ENCODE results near the gene E2F6.
A peak's percentile ranks its signal among the peaks of the same experiment; 100 is the strongest.

- no peak for TF ChIP-seq FOXJ3 (CRISPR knock-in tag; IDR thresholded peaks at IDR 0.05)
- TF ChIP-seq POLR2AphosphoS5 (IDR thresholded peaks at IDR 0.05; ENCODE audit: low read depth, low read length), result no peak
- TF ChIP-seq USF2 (IDR thresholded peaks at IDR 0.05; ENCODE audit: borderline replicate concordance, low read depth, low read length), result no peak
- no peak for TF ChIP-seq CTCF (IDR thresholded peaks at IDR 0.05)
- no peak for TF ChIP-seq EZH2phosphoT487 (IDR thresholded peaks at IDR 0.05; ENCODE audit: borderline replicate concordance, low read depth)
- TF ChIP-seq TCF12 (IDR thresholded peaks at IDR 0.05), result peak; percentile 76
- TF ChIP-seq MXI1 (IDR thresholded peaks at IDR 0.05; ENCODE audit: low read depth, low read length), result no peak
- TF ChIP-seq GABPA (IDR thresholded peaks at IDR 0.05; ENCODE audit: low read depth), result no peak
- TF ChIP-seq RXRA (IDR thresholded peaks at IDR 0.05; ENCODE audit: borderline replicate concordance, low read depth), result no peak
- no peak for TF ChIP-seq RCOR1 (IDR thresholded peaks at IDR 0.05; ENCODE audit: low read length)
- no peak for TF ChIP-seq TAF1 (IDR thresholded peaks at IDR 0.05; ENCODE audit: borderline replicate concordance, low read depth, low read length)
- TF ChIP-seq NFIC (IDR thresholded peaks at IDR 0.05; ENCODE audit: borderline replicate concordance), result no peak
- no peak for TF ChIP-seq USF1 (IDR thresholded peaks at IDR 0.05; ENCODE audit: borderline replicate concordance, low read depth)
- no peak for TF ChIP-seq MAX (IDR thresholded peaks at IDR 0.05; ENCODE audit: low read depth)
Measured at GRCh38 chr2:11437602-11438001, 28.4 kb downstream of the E2F6 start.

Measured in SK-N-SH (cell line).